Measurements from ENCODE around the gene JPH2. TPM values are rescaled to one million over a fixed set of nuclear protein-coding genes. Genes with fewer than 3 reads are reported as not detected.
A peak's percentile ranks its signal among the peaks of the same experiment; 100 is the strongest.

Gene JPH2
- total RNA-seq, 2 donors from 2014 or later, result 131 to 168 TPM

DNA sequence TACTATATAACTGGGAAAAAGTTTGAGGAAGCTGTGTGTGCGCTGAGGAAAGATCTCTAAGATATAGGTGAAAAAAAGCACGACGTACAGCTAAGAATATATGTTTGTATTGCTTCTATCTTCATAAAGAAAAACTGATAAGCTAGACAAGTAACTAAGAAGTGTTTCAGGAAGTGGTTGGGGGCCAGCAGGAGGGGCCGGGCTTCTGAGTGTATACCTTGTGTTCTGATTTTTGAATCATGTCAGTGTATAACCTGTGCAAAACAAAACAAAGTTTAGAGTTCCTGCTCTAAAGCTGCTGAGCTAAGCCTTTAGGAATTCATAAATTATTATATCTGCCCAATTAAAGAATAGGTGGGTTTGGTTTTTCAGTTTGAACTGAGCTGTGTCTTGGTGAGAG, 31.5 kb upstream of the JPH2 start:
- Histone ChIP-seq H3K4me1 (peaks cover 0 to 31% of the 10 kb centered on the region in 2 donors), H3K36me3 (no peaks in the 10 kb centered on the region), H3K27me3 (no peaks in the 10 kb centered on the region), H3K4me3 (no peak overlapping the region), H3K27ac (peak overlapping the region; percentile 66 to 79), H3K9me3 (no peaks in the 10 kb centered on the region)
- TF ChIP-seq, protein P1, sequence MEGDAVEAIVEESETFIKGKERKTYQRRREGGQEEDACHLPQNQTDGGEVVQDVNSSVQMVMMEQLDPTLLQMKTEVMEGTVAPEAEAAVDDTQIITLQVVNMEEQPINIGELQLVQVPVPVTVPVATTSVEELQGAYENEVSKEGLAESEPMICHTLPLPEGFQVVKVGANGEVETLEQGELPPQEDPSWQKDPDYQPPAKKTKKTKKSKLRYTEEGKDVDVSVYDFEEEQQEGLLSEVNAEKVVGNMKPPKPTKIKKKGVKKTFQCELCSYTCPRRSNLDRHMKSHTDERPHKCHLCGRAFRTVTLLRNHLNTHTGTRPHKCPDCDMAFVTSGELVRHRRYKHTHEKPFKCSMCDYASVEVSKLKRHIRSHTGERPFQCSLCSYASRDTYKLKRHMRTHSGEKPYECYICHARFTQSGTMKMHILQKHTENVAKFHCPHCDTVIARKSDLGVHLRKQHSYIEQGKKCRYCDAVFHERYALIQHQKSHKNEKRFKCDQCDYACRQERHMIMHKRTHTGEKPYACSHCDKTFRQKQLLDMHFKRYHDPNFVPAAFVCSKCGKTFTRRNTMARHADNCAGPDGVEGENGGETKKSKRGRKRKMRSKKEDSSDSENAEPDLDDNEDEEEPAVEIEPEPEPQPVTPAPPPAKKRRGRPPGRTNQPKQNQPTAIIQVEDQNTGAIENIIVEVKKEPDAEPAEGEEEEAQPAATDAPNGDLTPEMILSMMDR (IDR thresholded peaks at IDR 0.05), result no peak
- no peak for DNase-seq (ENCODE audit: low spot score)

DNA sequence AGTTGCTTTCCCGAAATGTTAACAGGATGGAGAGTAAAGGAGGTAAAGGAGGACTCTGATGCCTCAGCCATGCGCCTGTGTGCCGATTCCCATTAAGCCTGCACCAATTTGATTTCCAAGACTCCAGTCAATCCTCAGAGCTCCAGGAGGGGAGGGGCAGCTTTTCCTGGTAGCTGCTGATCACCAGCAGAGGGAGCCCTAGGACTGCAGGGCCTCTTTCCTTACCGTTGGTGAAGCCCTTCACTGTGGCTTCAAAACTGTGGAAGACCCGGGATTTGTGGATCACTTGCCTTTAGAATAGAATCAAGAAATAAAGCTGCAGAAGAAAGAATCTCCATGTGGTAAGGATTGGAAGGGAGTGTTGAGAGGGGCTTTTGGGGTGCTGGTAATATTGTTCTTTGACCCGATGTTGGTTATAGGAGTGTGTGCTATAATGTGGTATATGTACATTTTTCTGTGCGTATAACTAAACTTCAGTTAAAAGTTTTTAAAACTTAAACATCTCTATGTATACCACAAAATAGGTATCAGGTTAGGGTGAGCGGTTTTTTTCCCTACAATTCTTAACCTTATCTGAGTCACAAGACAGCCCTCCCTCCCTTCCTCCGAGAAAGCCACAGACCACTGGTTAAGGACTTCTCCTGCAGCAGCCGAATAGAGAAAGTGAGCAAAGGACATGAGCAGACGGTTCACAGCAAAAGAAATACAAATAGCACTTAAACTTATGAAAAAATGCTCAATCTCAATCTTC, 30.5 kb upstream of the JPH2 start:
- H3K9me3 ChIP-seq, result no peaks in the 10 kb centered on the region
- peaks cover 0 to 27% of the 10 kb centered on the region in 2 donors for H3K4me1 ChIP-seq
- peak overlapping the region; percentile 14 to 79 for H3K27ac ChIP-seq
- no peaks in the 10 kb centered on the region for H3K27me3 ChIP-seq
- TF ChIP-seq, protein P1 (IDR thresholded peaks at IDR 0.05), result peak; percentile 75 to 93
- peak; percentile 64 for DNase-seq (ENCODE audit: low spot score)
- peak overlapping the region in 1 of 2 donors; percentile 4 for H3K4me3 ChIP-seq
- no peaks in the 10 kb centered on the region for H3K36me3 ChIP-seq

DNA sequence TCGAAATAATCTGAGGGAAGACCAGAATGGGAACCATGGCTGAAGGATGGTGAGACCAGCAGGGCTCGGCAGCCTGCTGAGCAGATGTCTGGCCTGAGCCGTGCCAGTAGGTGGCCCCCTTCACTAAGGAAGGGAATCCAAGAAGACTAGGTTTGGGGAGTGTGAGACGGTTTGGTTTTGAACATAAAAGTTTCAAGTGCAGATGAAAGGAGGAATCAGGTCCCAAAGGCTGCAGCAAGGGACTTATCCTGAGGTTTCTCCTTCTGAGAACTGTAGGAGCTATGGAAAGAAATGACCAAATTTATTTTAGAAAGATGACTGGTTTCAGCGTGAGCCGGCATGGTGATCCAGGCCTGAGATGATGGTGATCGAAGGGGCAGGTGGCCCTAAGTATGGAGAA, 28.1 kb upstream of the JPH2 start:
- peak; percentile 71 for DNase-seq (ENCODE audit: low spot score)
- Histone ChIP-seq H3K4me1 (peaks cover 0 to 35% of the 10 kb centered on the region in 2 donors), H3K27me3 (no peaks in the 10 kb centered on the region), H3K36me3 (no peaks in the 10 kb centered on the region), H3K27ac (no peak overlapping the region), H3K9me3 (no peaks in the 10 kb centered on the region), H3K4me3 (no peak overlapping the region)
- TF ChIP-seq, protein P1 (IDR thresholded peaks at IDR 0.05), result peak; percentile 65 to 85

DNA sequence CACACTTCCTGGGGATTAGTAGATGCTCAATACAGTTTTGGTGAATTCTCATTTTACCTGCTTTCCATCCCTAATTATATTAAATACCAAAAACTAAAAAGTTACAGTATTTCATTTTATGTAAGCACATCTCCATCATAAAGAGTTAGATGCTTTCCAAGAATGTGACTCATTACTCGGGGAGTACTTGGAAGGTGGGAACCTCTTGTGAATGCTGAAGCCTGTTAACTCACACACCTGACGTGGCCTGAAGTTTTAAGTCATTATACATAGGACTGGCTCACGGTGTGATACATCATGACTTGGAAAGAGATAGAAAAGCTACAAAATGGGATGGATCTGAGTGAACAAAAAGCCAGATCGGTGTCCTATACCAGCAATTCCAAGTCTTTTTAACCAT, 25.8 kb upstream of the JPH2 start:
- DNase-seq (ENCODE audit: low spot score), result no peak
- TF ChIP-seq, protein P1 (IDR thresholded peaks at IDR 0.05), result no peak
- H3K4me1 ChIP-seq, result peaks cover 0 to 44% of the 10 kb centered on the region in 2 donors
- H3K4me3 ChIP-seq, result no peak overlapping the region
- H3K27ac ChIP-seq, result no peak overlapping the region
- no peaks in the 10 kb centered on the region for H3K9me3 ChIP-seq
- no peaks in the 10 kb centered on the region for H3K27me3 ChIP-seq
- no peaks in the 10 kb centered on the region for H3K36me3 ChIP-seq

DNA sequence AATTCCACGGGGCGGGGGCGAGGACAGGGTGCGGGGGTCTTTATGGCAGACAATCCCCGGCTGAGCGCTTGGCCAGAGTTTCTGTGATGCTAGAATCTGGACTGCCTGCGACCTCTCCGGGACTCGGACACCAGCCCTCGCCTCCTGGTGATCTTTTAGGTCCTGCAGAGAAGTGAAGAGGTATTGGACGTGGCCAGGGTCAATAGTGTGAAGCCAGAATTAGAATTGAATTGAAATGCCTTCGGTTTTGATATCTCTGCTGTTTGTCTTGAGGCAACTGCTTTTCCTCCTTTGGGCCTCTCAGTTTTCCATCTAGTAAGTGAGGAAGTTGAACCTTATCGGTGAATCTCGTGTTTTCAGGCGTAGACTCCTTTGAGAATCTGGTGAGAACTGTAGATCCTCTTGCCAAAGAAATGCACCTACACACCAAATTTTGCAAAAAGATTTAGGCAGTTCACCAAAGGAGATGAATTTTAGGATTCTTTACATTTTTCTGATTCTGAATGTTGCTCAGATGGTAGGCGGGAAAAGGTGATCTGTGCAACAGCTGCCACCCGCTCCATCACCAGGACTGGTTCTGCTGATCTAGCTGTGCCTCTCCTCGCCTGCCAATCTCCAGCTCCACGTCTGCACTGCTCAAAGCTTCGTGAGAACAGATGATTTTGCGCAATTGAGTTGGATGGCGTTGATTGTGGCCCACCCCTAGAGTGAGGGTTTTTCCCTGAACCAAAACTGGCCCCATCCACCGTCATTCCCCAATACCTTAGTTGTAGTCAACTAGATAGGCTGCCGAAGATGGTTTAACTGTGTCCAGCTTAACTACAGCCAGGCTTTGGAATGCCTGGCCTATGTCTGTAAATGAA, 24.4 kb upstream of the JPH2 start:
- peaks cover 0 to 55% of the 10 kb centered on the region in 2 donors for H3K4me1 ChIP-seq
- H3K4me3 ChIP-seq, result peak overlapping the region; percentile 62 to 97
- TF ChIP-seq, protein P1 (IDR thresholded peaks at IDR 0.05), result no peak
- DNase-seq (ENCODE audit: low spot score), result peak; percentile 51
- no peaks in the 10 kb centered on the region for H3K27me3 ChIP-seq
- peaks cover 1% of the 10 kb centered on the region for H3K36me3 ChIP-seq
- peak overlapping the region; percentile 94 to 99 for H3K27ac ChIP-seq
- H3K9me3 ChIP-seq, result no peaks in the 10 kb centered on the region
